Femur (tissue), 1 donor: ENCODE data around the gene BRMS1.
A peak's percentile ranks its signal among the peaks of the same experiment; 100 is the strongest.
"Not testable (repeated sequence)": the region's sequence is repeated elsewhere in the genome, so short reads cannot be mapped to it uniquely, and the experiment has no call there.

Experiments used
- DNase-seq: peaks from one replicate; pipeline ENCODE4 v3.0.0-alpha.2; 2017

BRMS1 gene

DNA sequence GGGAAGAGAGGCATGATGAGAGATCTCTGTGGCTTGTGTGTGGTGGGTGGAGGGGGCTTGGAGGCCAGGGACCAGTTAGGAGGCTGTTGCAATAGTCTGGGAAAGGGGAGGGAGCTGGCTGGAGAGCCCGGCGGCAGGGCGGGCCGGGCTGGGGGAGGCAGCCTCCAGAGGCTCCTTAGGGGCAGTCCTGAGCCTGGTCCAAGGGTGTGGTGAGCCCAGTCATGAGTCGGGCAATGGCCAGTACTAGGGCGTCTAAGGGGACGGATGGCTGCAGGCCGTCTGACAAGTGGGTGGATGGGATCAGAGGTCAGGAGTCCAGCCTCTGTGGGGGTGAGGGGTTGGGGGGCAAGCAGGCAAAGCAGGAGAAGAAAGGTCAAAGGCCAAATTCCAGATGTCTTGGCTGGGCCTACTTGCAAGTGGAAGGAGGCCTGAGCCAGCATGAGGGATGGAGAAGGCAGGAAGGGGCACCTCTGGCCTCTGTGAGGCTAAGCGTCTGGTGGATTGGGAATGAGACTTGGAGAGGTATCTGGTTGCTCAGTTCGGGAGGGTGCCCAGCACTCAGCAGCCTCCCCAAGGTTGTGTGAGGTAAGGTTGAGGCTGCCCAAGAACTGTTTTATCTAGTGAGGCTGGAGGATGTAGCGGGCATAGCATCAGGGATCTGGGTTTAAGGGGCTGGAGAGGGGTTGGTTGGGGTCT is 22.0 kb downstream of the BRMS1 start:
- DNase-seq, result no peak

DNA sequence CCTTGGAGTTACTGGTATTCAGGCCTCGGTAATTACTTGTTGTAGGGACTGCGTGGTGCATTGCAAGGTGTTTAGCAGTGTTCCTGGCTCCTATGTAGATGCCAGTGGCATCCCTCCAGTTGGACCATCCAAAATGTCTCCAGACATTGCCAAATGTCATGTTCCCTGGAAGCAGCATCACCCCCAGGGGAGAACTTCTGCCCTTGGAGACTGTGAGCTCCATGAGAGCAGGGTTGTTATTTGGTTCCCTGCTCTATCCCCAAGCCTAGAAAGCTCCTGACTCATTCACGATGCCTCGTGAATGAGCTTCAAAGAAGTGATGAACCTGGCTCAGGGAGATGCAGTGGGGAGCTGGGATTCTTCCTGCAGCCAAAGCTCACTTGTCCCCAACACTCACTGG is 23.3 kb downstream of the BRMS1 start:
- DNase-seq, result no peak

DNA sequence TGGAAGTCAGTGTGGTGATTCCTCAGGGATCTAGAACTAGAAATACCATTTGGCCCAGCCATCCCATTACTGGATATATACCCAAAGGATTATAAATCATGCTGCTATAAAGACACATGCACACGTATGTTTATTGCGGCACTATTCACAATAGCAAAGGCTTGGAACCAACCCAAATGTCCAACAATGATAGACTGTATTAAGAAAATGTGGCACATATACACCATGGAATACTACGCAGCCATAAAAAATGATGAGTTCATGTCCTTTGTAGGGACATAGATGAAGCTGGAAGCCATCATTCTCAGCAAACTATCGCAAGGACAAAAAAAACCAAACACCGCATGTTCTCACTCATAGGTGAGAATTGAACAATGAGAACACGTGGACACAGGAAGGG is 24.2 kb downstream of the BRMS1 start:
- DNase-seq, result not testable (repeated sequence)

DNA sequence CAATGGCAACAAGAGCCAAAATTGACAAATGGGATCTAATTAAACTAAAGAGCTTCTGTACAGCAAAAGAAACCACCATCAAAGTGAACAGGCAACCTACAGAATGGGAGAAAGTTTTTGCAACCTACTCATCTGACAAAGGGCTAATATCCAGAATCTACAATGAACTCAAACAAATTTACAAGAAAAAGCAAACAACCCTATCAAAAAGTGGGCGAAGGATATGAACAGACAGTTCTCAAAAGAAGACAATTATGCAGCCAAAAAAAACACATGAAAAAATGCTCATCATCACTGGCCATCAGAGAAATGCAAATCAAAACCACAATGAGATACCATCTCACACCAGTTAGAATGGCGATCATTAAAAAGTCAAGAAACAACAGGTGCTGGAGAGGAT is 24.6 kb downstream of the BRMS1 start:
- DNase-seq, result not testable (repeated sequence)

DNA sequence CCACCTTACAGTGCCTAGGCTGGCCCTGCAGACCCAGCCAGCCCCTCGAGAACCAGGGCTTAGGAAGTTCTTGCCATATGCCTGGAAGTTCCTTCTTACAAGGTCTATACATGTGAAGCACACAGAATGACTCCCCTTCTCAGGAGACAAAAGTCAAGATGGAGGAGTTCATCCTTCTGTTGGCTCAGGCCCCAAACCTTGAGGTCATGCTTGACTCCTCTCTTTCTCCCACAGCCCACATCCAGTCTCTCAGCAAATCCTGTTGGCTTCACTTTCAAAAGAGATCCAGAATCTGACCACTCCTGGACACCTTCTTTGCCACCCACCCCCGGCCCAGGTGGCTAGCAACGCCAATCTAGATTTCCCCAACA is 26.3 kb downstream of the BRMS1 start:
- DNase-seq, result no peak

DNA sequence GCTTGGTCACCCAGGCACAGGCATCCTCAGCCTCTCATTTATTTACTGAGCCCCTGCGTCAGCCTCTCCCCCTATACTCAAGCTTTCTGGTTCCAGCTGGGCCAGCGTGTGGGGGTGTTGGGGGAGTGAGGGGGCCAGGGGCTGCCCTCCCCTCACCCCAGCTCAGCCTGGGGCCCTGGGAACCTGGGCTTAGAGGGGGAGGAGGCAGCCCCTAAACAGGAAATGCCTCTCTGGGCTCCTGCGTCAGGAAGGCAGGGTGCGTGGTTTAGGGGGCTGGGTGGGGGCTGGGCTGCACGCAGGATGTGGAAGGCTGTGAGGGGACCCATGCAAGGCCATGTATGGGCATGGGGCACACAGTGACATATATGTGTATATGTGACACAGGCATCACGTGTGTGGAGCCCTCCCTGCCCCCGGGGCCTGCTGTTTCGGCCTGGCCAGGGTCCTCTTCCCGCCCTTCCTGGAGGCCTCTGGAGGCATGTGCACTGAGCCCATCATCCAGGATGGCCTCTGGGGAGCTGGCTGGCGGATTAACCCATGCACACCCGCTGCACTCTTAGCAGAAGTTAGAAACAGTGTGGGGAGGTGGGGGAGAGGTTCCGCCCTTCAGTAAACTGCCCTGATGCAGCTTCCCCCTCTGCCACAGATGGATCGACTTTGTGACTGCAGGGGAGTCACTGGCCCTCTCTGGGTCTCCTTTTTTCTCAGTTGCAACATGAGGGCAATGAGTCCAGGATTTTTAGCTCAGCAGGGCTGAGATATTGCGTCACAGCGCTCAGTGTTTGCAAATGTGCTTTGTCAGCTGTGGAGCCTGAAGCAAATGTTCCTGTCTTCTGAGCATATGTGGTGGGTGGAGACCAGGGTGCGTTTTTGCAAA is 26.9 kb downstream of the BRMS1 start:
- peak; percentile 73 for DNase-seq

DNA sequence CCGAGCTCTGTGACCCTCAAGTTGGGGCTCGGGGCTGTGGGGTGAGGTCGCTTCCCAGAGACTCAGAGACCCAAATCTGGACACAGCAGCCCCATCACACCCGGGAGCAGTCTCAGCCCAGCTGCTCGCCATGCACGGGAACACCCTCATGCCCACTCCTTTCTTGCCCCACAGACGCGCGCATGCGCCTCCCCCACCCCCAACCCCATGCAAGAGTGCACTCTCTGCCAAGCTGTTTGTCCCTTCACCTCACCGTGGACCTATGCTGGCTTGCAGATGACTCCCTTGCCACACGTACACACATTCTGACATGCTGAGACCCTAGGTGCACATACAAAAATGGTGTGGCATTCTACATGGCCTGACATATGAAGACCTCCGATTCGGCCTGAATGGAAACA is 27.6 kb downstream of the BRMS1 start:
- peak; percentile 69 for DNase-seq

DNA sequence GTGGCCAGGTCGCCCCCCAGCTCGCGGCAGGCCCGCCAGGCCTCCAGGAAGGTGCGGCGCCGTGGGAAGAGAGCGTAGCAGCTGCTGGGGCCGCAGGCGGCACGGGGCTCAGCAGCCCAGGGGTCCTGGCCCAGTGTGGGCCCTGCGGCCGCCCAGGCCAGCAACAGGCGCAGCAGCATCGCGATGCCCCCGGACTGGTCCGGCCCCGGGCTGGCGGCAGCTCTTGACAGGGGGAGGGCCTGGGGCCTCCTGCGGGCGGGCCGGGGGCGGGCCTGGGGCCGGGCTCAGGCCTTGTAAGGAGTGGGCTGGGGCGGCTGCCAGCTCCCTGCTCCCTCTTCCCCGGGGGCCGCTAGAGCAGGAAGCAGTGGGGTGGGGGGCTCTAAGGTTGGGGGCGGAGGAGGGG is 28.1 kb downstream of the BRMS1 start, which contains the start of gene CD248:
CD248 (minus strand) TSS at position 196 of the 403 bp plus-strand sequence; CDS start at position 179, 17 bp downstream.
- peak; percentile 90 for DNase-seq

DNA sequence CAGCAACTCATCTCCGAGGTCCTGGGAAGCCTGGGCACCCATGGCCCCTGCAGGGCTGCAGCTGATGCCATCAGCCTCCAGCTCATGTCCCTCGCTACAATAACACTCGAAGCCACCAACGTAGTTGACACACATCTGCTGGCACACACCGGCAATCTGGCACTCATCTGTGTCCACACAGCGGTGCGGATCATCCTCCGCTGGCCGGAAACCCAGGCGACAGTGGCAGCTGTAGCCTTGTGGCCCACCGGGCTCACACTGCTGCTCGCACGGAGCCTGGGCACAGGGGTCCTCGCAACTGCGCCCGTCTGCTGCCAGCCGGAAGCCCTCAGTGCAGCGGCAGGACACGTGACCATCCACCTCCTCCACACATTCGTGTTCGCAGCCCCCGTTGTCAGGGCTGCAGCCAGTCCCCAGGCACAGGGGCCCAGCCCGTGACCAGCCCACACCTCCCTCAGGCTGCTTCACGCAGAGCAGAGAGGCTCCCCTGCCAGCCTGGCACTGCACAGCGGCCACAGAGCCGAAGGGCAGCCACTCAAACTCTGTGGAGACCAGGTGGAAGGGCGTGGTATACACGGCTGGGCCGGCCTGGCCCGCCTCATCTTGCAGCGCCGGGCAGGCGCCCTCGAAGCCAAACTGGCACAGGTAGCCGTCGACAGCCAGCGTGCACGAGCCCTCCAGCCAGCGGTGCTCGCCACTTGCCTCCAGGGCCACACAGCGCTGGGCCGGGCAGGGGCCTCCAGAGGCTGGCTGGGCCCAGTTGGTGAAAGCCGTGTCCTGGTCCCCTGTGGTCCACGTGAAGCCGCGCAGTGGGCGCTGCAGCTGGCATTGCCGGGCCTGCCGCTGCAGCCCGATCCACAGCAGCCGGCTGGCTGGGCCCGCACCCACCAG is 28.7 kb downstream of the BRMS1 start:
- DNase-seq, result no peak

DNA sequence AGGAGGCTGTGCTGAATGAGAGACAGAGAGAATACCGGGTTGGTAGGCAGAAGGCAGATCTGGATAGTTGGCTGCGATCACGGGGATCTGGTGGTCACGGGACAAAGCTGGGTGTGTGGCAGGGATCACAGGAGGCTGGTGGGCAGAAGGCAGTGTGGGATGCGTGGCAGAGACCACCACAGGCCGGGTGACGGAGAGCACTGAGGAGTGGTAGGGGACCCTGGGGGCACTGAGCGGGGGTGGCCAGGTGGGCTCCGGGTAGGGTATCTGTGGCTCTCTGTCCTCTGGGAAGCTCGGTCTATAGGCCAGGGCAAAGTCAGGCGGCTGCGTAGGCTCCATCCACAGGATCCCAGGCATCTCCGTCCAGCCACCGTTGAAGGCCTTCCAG is 29.4 kb downstream of the BRMS1 start:
- no peak for DNase-seq

DNA sequence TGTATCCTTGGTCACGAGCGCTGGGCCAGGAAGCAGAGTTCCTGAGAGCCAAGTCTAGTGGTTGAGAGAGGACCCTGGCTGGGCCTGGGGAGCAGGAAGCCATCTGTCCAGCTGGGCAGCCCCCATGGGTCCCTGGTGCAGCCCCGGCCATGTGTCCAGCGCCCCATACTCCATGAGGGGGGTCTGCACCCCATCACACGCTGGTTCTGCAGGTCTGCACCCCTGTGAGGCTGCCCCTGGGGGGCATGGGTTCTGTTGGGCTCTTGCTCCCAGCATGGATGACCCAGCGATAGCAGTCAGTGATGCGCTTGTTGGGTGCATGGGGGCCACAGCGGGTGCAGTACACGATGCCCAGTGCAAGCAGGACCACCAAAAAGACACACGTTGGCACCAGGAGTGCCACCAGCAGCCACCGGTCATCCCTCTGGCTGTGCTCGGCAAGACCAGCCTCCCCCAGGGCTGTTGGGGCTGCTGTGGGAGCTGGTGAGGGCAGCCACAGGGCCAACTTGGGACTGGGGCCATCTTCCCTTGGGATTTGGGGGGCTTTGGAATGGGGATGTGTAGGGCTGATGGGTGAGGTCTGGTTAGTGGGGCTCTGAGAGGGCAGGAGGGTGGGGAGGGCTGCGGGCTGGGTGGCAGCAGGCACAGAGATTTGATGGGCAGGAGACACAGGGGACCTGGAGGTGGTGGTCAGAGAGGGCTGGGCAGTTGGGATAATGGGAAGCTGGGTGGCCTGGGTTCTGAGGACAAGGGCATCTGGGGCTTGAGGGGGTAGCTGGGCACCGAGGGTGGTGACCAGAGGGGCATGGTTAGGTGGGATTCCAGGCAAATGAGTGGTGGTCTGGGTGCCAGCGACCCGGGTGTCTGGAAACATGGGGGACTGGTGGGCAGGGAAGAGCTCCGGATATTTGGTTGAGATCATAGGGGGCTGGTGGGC is 30.1 kb downstream of the BRMS1 start:
- no peak for DNase-seq

DNA sequence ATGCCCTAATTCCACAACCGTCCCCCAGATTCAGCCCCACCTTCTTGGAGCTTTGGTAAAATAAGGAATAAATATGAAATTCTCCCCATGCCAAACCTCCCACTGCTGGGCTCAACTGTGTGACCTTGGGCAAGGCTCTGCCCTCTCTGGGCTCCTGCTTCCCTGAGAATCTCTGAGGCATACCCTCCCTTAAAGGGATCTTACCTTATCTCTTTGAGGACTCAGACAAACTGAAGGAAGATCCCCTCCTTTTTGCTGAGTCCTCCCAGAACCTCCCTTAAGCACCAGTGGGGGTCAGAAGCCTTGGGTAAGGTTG is 30.8 kb downstream of the BRMS1 start:
- DNase-seq, result no peak

DNA sequence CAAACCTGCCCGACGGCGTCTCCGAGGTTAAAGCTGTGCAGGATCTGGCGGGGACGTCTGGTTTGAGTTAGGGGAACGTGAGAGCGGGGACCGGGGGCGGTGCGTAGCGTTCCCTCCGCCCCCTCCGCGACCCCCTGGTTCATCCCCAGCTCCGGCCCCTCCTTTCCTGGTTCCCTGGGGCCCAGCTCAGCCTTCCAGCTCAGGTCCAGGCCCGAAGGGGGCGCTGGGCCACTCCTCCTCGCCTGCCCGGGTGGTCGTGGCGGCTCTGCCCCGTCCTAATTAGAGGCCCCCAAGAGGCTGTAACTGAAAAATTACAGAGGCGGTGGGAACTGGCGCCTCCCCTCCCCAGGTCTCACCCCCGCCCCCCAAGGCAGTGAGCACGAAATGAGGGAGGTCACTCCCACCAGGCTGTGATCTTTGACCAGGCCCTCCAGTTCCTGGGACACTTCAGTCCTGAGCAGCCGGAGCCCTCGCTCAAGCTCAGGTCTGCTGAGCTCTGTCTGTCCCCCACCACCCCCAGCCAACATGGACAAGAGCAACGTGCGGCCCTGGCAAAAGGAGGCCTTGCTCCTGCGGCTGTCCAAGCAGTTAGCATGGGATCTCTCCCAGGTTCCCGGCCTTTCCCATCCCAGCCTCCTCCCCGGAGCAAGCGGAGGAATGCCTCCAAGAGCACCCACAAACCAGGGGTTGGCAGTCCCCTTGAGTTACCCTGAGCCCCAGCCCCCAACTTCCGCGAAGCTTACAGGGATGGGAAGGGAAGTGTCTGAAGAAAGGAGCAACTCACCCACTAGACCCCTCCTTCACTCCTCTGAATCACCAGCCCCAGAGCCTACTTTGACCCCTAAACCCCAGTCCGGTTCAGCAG is 31.4 kb downstream of the BRMS1 start:
- DNase-seq, result peak; percentile 87

DNA sequence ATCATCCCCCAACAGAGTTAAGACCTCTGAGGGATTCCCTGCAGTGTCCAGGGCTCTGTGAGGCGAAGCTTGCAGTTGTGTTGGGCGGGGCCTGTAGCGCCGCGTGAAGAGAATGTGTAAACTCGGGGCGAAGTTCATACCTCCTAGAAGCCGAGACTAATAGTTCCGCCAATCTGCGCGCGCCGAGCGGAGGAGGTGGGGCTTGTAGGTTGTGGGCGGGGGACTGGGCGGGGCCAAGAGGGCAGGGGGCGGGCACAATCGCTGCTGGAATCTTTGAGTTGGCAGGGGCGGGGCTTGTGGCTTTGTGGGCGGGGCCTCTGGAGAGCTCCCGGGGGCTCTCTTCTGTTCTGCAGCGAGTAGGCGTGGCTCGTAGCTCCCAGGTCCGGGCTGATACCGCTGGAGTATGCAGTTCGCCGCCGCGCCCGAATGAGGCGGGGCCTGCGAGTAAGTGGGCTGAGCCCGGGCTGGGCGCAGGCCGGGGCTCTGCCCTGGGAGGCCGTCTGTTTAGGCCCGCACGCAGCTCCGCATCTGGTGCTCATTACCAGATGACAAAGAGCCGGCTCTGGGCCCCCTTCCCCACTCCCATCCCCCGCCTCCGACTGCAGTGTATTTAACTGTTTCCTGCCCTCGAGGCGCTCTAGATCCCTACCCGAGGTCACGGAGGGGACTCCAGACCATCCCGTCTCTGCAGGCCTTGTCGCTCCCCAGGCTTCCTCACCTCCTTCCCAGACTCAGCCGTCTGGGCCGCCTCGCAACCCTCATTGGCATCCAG is 32.2 kb downstream of the BRMS1 start:
- peak; percentile 99 for DNase-seq

DNA sequence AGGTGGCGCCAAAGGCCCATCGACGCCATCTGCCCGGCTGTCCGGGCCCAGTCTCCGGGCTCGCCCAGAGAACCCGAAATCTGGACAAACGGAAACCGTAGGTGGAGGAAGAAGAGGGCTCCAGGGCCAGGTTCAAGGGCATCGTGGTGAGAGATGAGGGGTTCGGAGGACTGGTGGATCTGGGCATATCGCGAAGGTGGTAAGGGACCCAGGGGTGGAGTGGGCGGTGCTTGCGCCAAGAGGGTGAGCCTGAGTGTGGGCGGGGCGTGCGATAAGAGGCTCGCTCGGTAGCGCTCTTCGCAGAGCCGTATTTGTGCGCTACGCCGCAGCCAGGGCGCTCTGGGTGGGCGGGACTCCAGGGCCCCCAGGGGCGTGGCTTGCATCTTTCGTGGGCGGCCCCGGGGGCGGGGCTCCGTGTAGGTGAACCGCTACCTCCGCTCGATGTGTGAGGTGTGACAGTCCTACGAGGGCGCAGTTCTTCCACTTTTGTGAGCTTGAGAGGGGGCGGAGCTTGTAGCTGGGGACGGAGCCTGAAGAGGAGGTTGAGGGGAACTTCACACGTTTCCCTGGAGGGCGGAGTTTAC is 32.8 kb downstream of the BRMS1 start:
- DNase-seq, result peak; percentile 93

DNA sequence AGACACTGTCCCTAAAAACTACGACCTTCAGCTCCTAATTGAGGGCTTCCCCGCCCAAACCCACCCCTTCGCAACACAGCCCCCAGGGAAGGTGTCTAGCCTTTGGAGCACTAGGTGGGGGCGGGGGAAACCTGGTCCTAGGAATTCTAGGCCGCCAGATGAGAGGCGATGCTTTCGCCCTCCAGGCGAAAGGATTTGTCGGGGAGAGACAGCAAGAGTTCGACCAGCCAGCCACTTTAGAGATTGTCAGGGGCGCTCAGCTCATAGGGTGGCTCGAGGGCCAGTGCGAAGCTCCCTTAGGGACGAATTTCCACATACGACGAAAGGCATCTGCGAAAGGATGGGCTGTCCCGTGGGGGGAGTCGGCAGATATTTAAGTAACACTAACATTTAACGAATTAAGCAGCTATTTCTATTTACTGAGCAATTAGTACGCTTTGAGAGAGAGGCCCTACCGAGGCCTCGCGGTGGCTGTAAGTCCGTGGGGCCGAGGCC is 33.4 kb downstream of the BRMS1 start:
- DNase-seq, result no peak

DNA sequence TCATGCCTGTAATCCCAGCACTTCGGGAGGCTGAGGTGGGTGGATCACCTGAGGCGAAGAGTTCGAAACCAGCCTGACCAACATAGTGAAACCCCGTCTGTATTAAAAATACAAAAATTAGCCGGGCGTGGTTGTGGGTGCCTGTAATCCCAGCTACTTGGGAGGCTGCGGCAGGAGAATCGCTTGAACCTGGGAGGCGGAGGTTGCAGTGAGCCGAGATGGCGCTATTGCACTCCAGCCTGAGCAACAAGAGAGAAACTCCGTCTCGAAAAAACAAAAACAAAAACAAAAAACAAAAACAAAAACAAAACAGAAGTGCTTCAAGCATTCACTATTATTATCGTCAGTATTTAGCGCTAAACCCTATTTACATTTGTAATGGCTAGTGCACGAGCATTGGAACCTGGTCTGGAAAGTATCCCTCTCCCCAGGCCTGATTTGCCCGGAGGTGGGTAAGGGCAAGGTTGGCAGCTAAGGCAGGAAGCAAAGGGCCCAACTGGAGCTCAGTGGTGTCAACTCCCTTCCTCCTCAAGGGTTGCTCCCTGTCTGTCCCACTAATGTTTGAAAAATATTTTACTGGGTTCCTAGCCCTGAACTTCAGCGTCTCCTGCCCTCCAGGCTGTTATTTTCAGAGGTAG is 34.0 kb downstream of the BRMS1 start:
- DNase-seq, result not testable (repeated sequence)

DNA sequence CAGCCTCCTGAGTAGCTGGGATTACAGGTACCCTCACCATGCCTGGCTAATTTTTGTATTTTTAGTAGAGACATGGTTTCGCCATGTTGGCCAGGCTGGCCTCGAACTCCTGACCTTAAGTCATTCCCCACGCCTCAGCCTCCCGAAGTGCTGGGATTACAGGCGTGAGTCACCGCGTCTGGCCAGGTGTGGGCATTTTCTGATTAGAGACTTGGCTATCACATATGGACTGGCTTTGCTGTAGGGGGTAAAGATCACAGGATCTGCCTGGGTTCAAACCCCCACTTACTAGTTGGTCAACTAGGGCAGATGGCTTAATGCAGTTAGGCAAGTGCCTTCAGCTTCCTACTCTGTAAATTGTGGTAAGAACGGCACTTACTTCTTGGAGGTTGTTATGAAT is 34.6 kb downstream of the BRMS1 start:
- no peak for DNase-seq

DNA sequence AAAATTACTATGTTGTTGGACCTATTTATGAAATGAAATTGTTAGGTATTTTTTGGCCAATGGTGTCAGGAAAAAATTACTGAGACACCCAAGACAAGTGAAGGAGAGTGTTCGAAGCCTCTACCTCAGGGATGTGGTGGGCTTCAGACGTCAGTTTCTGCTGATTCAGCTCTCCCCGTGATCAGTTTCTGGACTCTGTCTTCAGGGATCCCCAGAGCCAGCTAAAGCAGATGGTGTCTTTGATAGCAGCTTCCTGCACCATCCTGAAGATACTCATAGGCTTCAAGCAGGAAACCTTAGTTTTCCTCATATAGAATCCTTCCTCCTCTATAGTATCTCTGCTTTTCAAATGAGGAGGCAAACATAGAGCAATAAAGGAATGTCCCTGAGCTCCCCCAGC is 35.4 kb downstream of the BRMS1 start:
- DNase-seq, result no peak
